Measurements from ENCODE around the gene SERPINB10.

DNA sequence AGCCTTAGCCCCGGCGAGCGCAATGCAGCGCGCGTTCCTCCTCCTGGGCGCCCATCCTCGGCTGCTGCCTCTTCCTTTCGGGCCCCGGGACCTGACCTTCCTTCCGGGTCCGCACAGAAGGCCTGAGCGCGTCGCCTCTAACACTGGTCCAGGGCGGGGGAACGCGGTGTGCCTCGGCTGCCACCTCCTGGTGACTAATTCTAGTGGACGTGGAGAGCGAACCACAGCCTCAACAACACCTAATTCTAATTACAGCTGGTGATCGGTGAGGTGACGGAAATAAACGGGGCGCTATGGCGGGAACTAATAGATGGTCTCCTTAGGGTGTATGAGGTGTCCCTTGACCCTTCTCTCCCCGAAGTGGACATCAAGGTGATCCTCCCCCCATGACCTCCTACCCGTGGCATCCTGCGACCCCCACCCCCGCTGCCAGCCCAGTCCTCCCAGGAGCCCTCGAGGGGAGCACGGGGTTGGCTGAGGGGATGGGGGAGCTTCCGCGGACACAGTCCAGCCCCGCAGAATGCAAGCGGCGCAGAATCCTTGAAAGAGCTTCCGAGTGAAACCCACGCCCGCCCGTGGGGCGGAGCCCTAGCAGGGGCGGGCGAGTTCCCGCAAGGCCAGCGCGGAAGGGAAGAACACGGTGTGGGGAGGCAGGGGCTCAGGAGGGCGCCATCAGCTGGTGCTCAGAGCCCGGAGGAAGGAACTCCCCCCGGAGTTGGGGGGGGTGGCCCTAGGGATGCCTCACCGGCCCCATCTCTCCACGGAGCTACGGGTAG, 28.6 kb downstream of the SERPINB10 start:
- peak; percentile 65 for TF ChIP-seq CTCF (IDR thresholded peaks at IDR 0.05; ENCODE audit: low read length)
- no peak for TF ChIP-seq EZH2 (IDR thresholded peaks at IDR 0.05; ENCODE audit: borderline replicate concordance, low read length)

All from OCI-LY1 (cell line).